Measurements from ENCODE around the gene ABR. TPM values are rescaled to one million over a fixed set of nuclear protein-coding genes. Genes with fewer than 3 reads are reported as not detected.

ABR gene
- total and polyA plus RNA-seq, 2 of the 13 experiments (the other 11 are each of a cell fraction or from before 2014, with no cell fraction given) = 12.4 to 40.4 TPM

DNA sequence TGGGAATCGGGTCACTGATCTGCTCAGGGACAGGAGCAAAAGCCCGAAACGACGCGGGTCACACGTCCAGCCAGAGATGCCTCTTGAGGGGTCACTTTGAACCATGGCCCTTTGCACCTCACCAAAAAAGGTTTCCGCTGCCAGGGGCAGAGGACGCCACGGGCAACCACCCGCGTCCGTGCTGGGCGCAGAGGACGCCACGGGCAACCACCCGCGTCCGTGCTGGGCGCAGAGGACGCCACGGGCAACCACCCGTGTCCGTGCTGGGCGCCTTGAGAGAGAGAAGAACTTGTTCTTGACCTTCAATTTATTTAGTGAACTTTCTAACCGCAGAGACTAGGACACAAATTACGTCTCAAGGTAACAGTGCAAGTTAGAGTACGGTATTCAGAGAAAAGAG lies 147.4 kb downstream of the ABR start (continued):
- TF ChIP-seq, protein P1, sequence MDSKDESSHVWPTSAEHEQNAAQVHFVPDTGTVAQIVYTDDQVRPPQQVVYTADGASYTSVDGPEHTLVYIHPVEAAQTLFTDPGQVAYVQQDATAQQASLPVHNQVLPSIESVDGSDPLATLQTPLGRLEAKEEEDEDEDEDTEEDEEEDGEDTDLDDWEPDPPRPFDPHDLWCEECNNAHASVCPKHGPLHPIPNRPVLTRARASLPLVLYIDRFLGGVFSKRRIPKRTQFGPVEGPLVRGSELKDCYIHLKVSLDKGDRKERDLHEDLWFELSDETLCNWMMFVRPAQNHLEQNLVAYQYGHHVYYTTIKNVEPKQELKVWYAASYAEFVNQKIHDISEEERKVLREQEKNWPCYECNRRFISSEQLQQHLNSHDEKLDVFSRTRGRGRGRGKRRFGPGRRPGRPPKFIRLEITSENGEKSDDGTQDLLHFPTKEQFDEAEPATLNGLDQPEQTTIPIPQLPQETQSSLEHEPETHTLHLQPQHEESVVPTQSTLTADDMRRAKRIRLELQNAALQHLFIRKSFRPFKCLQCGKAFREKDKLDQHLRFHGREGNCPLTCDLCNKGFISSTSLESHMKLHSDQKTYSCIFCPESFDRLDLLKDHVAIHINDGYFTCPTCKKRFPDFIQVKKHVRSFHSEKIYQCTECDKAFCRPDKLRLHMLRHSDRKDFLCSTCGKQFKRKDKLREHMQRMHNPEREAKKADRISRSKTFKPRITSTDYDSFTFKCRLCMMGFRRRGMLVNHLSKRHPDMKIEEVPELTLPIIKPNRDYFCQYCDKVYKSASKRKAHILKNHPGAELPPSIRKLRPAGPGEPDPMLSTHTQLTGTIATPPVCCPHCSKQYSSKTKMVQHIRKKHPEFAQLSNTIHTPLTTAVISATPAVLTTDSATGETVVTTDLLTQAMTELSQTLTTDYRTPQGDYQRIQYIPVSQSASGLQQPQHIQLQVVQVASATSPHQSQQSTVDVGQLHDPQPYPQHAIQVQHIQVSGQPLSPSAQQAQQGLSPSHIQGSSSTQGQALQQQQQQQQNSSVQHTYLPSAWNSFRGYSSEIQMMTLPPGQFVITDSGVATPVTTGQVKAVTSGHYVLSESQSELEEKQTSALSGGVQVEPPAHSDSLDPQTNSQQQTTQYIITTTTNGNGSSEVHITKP (CRISPR knock-in tag; IDR thresholded peaks at IDR 0.05; ENCODE audit: low read depth) = no peak
- no peak for TF ChIP-seq ZNF572 (CRISPR knock-in tag; IDR thresholded peaks at IDR 0.05)
- no peak for TF ChIP-seq ZNF709 (CRISPR knock-in tag; IDR thresholded peaks at IDR 0.05)
- no peak for TF ChIP-seq NR3C1 (CRISPR knock-in tag; IDR thresholded peaks at IDR 0.05)
- no peak for TF ChIP-seq HNRNPLL (IDR thresholded peaks at IDR 0.05; ENCODE audit: low read depth, low read length, poor library complexity, severe bottlenecking)
- TF ChIP-seq FOXP1 (IDR thresholded peaks at IDR 0.05) = no peak
- TF ChIP-seq FOXP1 (CRISPR knock-in tag; IDR thresholded peaks at IDR 0.05) = no peak

DNA sequence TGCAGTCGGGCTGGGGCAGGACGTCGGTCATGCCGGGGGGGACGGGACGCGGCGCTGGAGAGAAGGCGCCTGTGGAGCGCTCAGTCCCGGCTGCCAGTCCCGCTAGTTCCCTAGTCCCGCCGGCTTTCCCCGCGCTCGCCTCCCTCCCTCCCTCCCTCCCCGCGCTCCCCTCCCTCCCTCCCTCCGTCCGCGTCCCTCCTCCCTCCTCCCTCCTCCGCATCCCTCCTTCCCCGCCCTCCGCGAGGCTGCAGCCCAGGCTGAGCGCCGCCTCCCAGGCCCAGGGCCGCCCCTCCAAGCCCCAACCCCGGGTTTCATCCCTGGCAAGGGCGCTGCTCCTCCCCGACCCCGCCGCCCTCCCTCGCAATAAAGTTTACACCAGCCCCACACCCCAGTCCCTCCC lies 148.1 kb downstream of the ABR start:
- H3K4me2 ChIP-seq (ENCODE audit: low read depth, low read length) = no peak overlapping the region
- DNase-seq (ENCODE audit: low spot score) (no peak), FAIRE-seq (no peak), ATAC-seq (no peak)
- H3K36me3 ChIP-seq (replicated peaks in 1 of 2; ENCODE audit: control insufficient read depth in 1 of 2, insufficient read depth in 2 of 2, low read length in 2 of 2) = 0 out of 5 replicates have a peak, but pooled peaks cover 0 to 1% of the 10 kb centered on the region in 2 experiments
- CTCF ChIA-PET (ENCODE audit: low intra/inter-chr PET ratio, low total read pairs) = no interaction called here
- intact Hi-C loops (cut with micrococcal nuclease; ENCODE audit: unreplicated experiment) = no loop called here
- H3K9me3 ChIP-seq (ENCODE audit: low read length) = no peaks in the 10 kb centered on the region
- BruUV-seq (replicated peaks) = no TSS peak
- peak; percentile 60 for TF ChIP-seq HNRNPK (IDR thresholded peaks at IDR 0.05; ENCODE audit: low read depth, low read length, poor library complexity, severe bottlenecking)
- TF ChIP-seq NR3C1 (CRISPR knock-in tag; IDR thresholded peaks at IDR 0.05) = no peak
- WGBS (ENCODE audit: low lambda C conversion rate) = 92% methylated on average over 35 of the region's 35 CpGs
- H2AFZ ChIP-seq (ENCODE audit: low read length) = no peak overlapping the region
- H3K9ac ChIP-seq (ENCODE audit: insufficient read depth, low read depth, low read length) = no peak overlapping the region
- H3K27me3 ChIP-seq (ENCODE audit: control insufficient read depth in 1 of 2, insufficient read depth in 2 of 2, low read length in 2 of 2) = no peaks in the 10 kb centered on the region
- H4K20me1 ChIP-seq (ENCODE audit: insufficient read depth, low read length) = no peaks in the 10 kb centered on the region
- in situ Hi-C loops (cut with HindIII; ENCODE audit: extremely low pct_ligation_motif_present, low pct_unique_long_range_greater_than_20kb) = no loop called here
- H3K4me3 ChIP-seq (replicated peaks in 1 of 3; ENCODE audit: insufficient read depth in 1 of 3, low read depth in 2 of 3, low read length in 3 of 3) = no peak overlapping the region
- H3K4me1 ChIP-seq (ENCODE audit: insufficient read depth, low read length) = no peaks in the 10 kb centered on the region; the same call in 1 of the 2 replicates
- POLR2A ChIA-PET = no interaction called here
- no peaks in the 10 kb centered on the region for H3K79me2 ChIP-seq (ENCODE audit: insufficient read depth, low read length)
- no peak overlapping the region for H3K27ac ChIP-seq (ENCODE audit: extremely low read length, insufficient read depth, low read length)
